WTC11 (cell line): ENCODE measurements around the gene ARHGAP35. TPM values are rescaled to one million over a fixed set of nuclear protein-coding genes. Genes with fewer than 3 reads are reported as not detected.

Source experiments
- ATAC-seq: fragments of 200-7000 bp; cut with Tn5 transposase; 2 replicates; pipeline ENCODE4 v1.10.0; 2021; ENCODE audit warnings: mild to moderate bottlenecking, moderate library complexity
- CTCF ChIA-PET: fragments of 300-600 bp; sonication (Branson Sonifier 250); formaldehyde crosslinking; loops from one replicate; lab custom pipeline; 2021; ENCODE audit warnings: antibody characterized with exemption; lab: Charles Lee
- POLR2A ChIA-PET: fragments of 350-600 bp; sonication (Branson Sonifier 250); formaldehyde crosslinking; loops from one replicate; lab custom pipeline; 2021; ENCODE audit warnings: antibody characterized with exemption; lab: Charles Lee
- DNase-seq: peaks from one replicate; pipeline ENCODE4 v3.0.0; 2021; ENCODE audit warnings: low spot score
- H3K27ac Mint-ChIP-seq: 2 replicates; pipeline ENCODE4 v1.8.0; 2021; ENCODE audit warnings: mixed read lengths
- H3K27me3 Mint-ChIP-seq: 2 replicates; pipeline ENCODE4 v1.8.0; 2021; ENCODE audit warnings: low read depth, mild to moderate bottlenecking, moderate library complexity, mixed read lengths
- H3K36me3 Mint-ChIP-seq: 2 replicates; pipeline ENCODE4 v1.8.0; 2021; ENCODE audit warnings: mixed read lengths
- H3K4me1 Mint-ChIP-seq: 2 replicates; pipeline ENCODE4 v1.8.0; 2022; ENCODE audit warnings: mixed read lengths
- H3K4me3 Mint-ChIP-seq: 2 replicates; pipeline ENCODE4 v1.8.0; 2021; ENCODE audit warnings: mild to moderate bottlenecking, moderate library complexity, mixed read lengths
- H3K9me3 Mint-ChIP-seq: 2 replicates; pipeline ENCODE4 v1.8.0; 2021; ENCODE audit warnings: mixed read lengths
- GTF2I ChIP-seq: fragments of 250-450 bp; sonication (Bioruptor Pico); conservative IDR thresholded peaks from 2 replicates; pipeline ENCODE4 v1.4.0; 2021; ENCODE audit warnings: mild to moderate bottlenecking
- JAZF1 ChIP-seq: fragments of 250-450 bp; sonication (Bioruptor Pico); IDR thresholded peaks from 2 replicates; pipeline ENCODE4 v1.9.0; 2021; ENCODE audit warnings: moderate library complexity, mild to moderate bottlenecking, inconsistent platforms
- MYBL2 ChIP-seq: sonication (generic); formaldehyde crosslinking; IDR thresholded peaks from 2 replicates; pipeline ENCODE4 v1.8.1; 2023; ENCODE audit warnings: mild to moderate bottlenecking, moderate library complexity, missing genetic modification reagents
- RELA ChIP-seq: sonication (generic); formaldehyde crosslinking; IDR thresholded peaks from 2 replicates; pipeline ENCODE4 v1.8.1; 2022; ENCODE audit warnings: missing genetic modification reagents, mild to moderate bottlenecking, borderline replicate concordance
- RORB ChIP-seq: fragments of 250-450 bp; sonication (Bioruptor Pico); IDR thresholded peaks from 2 replicates; pipeline ENCODE4 v1.9.0; 2021; ENCODE audit warnings: mild to moderate bottlenecking
- SMAD3 ChIP-seq: sonication (generic); formaldehyde crosslinking; IDR thresholded peaks from 2 replicates; pipeline ENCODE4 v1.8.0; 2022; ENCODE audit warnings: missing genetic modification reagents, mild to moderate bottlenecking, borderline replicate concordance
- SP1 ChIP-seq: sonication (generic); formaldehyde crosslinking; conservative IDR thresholded peaks from 2 replicates; pipeline ENCODE4 v1.8.1; 2022; ENCODE audit warnings: missing genetic modification reagents
- TEAD1 ChIP-seq: sonication (generic); formaldehyde crosslinking; IDR thresholded peaks from 2 replicates; pipeline ENCODE4 v1.8.0; 2022; ENCODE audit warnings: mild to moderate bottlenecking, missing genetic modification reagents
- ZNF121 ChIP-seq: sonication (generic); formaldehyde crosslinking; IDR thresholded peaks from 2 replicates; pipeline ENCODE4 v1.8.0; 2023; ENCODE audit warnings: missing genetic modification reagents
- ZNF219 ChIP-seq: sonication (generic); formaldehyde crosslinking; IDR thresholded peaks from 2 replicates; pipeline ENCODE4 v1.8.0; 2023; ENCODE audit warnings: missing genetic modification reagents, mild to moderate bottlenecking, borderline replicate concordance
- total RNA-seq: library from RNA; stranded (reverse); gene quantifications from 3 replicates; pipeline ENCODE4 v1.2.3, GENCODE V29; 2021
- TF ChIP-seq, protein P1 (sequence below): fragments of 250-450 bp; sonication (Bioruptor Pico); conservative IDR thresholded peaks from 2 replicates; pipeline ENCODE4 v1.9.0; 2021; ENCODE audit warnings: mild to moderate bottlenecking
- TF ChIP-seq, protein P2 (sequence below): fragments of 250-450 bp; sonication (Bioruptor Pico); IDR thresholded peaks from 2 replicates; pipeline ENCODE4 v1.9.0; 2021; ENCODE audit warnings: mild to moderate bottlenecking
- TF ChIP-seq, protein P3 (sequence below): sonication (generic); formaldehyde crosslinking; conservative IDR thresholded peaks from 2 replicates; pipeline ENCODE4 v1.8.1; 2023; ENCODE audit warnings: mild to moderate bottlenecking, low read depth, missing genetic modification reagents, moderate library complexity
- TF ChIP-seq, protein P4 (sequence below): fragments of 250-450 bp; sonication (Bioruptor Pico); IDR thresholded peaks from 2 replicates; pipeline ENCODE4 v1.9.0; 2021; ENCODE audit warnings: mild to moderate bottlenecking

Gene ARHGAP35
- total RNA-seq, 1 experiment from 2014 or later = 56.3 TPM

DNA sequence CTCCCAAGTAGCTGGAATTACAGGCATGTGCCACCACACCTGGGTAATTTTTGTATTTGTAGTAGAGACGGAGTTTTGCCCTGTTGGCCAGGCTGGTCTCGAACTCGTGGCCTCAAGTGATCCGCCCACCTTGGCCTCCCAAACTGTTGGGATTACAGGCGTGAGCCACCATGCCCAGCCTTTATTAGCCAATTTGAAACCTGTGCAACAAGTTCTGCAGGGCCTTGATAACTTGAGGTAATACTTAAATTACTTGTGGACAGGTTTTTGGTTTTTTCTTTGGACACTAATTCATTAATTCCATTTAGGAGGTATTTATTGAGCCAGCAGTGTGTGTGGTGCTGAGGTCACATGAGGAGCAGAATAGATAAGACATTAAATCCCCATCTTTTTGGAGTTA, 39.5 kb downstream of the ARHGAP35 start:
- H3K27ac Mint-ChIP-seq = no peak overlapping the region
- no peak for DNase-seq
- ATAC-seq = no peak
- CTCF ChIA-PET = interaction anchor here (1.7 kb wide), 1 partner anchor 71 kb away, joined by 4 read pairs; no protein-coding TSS in a partner anchor
- H3K36me3 Mint-ChIP-seq = no peaks in the 10 kb centered on the region
- no peaks in the 10 kb centered on the region for H3K27me3 Mint-ChIP-seq
- H3K9me3 Mint-ChIP-seq = no peaks in the 10 kb centered on the region
- POLR2A ChIA-PET = no interaction called here
- TF ChIP-seq MYBL2 (CRISPR knock-in tag) (no peak), ZNF121 (no peak), RELA (CRISPR knock-in tag) (no peak), TEAD1 (no peak), JAZF1 (CRISPR knock-in tag) (no peak), GTF2I (CRISPR knock-in tag) (no peak), SP1 (CRISPR knock-in tag) (no peak), RORB (CRISPR knock-in tag) (no peak), SMAD3 (CRISPR knock-in tag) (no peak), ZNF219 (CRISPR knock-in tag) (no peak)
- TF ChIP-seq, protein P1, sequence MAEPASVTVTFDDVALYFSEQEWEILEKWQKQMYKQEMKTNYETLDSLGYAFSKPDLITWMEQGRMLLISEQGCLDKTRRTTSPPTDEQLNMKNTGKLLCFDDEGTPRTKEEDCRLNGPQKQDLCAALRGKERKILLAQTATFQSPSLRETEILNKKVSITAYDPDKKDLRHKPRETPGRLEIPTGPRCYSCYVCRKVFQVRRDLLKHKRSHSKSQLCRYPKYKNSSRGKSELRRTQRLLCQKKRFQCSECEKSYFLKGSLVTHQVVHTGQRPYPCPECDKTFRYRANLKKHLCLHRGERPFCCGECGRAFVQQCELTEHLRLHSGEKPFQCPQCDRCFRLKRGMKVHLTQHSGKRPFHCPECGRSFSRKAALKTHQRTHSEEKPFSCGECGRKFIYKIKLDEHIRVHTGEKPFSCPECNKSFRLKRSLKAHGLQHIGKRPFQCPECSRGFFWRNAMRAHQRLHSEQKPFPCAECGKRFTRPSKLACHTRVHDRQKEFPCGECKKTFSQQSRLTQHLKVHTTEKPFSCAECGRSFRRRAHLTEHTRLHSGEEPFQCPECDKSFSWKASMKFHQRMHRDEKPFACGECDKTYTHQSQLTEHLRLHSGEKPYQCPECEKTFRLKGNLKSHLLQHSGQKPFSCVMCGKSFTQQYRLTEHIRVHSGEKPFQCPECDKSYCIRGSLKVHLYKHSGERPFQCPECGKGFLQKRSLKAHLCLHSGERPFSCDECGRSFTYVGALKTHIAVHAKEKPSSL (CRISPR knock-in tag) = no peak
- TF ChIP-seq, protein P2, sequence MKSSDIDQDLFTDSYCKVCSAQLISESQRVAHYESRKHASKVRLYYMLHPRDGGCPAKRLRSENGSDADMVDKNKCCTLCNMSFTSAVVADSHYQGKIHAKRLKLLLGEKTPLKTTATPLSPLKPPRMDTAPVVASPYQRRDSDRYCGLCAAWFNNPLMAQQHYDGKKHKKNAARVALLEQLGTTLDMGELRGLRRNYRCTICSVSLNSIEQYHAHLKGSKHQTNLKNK (CRISPR knock-in tag) = no peak
- TF ChIP-seq, protein P3, sequence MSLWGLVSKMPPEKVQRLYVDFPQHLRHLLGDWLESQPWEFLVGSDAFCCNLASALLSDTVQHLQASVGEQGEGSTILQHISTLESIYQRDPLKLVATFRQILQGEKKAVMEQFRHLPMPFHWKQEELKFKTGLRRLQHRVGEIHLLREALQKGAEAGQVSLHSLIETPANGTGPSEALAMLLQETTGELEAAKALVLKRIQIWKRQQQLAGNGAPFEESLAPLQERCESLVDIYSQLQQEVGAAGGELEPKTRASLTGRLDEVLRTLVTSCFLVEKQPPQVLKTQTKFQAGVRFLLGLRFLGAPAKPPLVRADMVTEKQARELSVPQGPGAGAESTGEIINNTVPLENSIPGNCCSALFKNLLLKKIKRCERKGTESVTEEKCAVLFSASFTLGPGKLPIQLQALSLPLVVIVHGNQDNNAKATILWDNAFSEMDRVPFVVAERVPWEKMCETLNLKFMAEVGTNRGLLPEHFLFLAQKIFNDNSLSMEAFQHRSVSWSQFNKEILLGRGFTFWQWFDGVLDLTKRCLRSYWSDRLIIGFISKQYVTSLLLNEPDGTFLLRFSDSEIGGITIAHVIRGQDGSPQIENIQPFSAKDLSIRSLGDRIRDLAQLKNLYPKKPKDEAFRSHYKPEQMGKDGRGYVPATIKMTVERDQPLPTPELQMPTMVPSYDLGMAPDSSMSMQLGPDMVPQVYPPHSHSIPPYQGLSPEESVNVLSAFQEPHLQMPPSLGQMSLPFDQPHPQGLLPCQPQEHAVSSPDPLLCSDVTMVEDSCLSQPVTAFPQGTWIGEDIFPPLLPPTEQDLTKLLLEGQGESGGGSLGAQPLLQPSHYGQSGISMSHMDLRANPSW (CRISPR knock-in tag) = no peak
- TF ChIP-seq, all 79 proteins: peak for 0
- Mint-ChIP-seq H3K4me3 (no peak overlapping the region), H3K4me1 (peaks cover 46% of the 10 kb centered on the region)

DNA sequence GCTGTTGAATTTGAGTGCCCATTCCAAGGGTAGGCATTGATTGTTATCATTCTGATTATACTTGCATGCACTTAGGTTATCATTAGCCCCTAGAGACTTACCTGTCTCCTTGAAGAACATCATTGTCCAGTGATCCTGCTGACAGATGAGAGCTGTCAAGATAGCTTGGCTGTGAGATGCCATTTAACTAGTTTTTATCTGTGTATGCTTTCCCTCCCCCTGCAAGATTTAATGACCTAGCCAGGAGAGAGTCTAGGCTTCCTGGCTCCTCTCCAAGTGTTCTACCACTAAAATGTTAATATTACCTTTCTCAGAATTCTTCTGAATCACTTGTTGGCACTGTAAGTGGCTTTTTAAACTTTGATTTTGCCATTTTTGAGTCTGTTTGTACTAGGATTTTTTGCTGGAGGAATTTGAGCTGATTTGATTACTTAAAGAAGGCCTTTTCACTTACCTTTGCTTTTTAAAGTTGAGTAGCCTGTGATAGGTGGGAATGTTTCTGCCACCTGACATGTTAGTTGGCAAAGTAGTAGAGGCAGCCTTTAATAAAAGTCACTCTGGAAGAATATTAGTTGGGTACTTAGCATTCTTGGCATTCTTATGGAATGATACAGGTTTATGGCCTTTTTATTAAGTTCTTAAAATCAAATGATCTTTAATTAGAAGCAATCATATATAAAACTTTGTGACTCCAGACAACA, 41.1 kb downstream of the ARHGAP35 start:
- no peak for DNase-seq
- POLR2A ChIA-PET = no interaction called here
- no peaks in the 10 kb centered on the region for H3K36me3 Mint-ChIP-seq
- H3K27me3 Mint-ChIP-seq = no peaks in the 10 kb centered on the region
- TF ChIP-seq, protein P4, sequence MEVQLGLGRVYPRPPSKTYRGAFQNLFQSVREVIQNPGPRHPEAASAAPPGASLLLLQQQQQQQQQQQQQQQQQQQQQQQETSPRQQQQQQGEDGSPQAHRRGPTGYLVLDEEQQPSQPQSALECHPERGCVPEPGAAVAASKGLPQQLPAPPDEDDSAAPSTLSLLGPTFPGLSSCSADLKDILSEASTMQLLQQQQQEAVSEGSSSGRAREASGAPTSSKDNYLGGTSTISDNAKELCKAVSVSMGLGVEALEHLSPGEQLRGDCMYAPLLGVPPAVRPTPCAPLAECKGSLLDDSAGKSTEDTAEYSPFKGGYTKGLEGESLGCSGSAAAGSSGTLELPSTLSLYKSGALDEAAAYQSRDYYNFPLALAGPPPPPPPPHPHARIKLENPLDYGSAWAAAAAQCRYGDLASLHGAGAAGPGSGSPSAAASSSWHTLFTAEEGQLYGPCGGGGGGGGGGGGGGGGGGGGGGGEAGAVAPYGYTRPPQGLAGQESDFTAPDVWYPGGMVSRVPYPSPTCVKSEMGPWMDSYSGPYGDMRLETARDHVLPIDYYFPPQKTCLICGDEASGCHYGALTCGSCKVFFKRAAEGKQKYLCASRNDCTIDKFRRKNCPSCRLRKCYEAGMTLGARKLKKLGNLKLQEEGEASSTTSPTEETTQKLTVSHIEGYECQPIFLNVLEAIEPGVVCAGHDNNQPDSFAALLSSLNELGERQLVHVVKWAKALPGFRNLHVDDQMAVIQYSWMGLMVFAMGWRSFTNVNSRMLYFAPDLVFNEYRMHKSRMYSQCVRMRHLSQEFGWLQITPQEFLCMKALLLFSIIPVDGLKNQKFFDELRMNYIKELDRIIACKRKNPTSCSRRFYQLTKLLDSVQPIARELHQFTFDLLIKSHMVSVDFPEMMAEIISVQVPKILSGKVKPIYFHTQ (CRISPR knock-in tag) = no peak
- H3K9me3 Mint-ChIP-seq = no peaks in the 10 kb centered on the region
- CTCF ChIA-PET = interaction anchor here (1.1 kb wide), 1 partner anchor 89 kb away, joined by 3 read pairs; no protein-coding TSS in a partner anchor
- no peak for ATAC-seq
- no peak overlapping the region for H3K27ac Mint-ChIP-seq
- no peak overlapping the region for H3K4me3 Mint-ChIP-seq
- H3K4me1 Mint-ChIP-seq = peaks cover 46% of the 10 kb centered on the region
